Suprapubic skin (tissue), 4 donors: ENCODE results near the gene CSMD2.

Experiments
- POLR2A ChIP-seq, 2 donors: fragments of 450-650 bp; IDR thresholded peaks; one replicate each; pipeline ENCODE4 v1.6.1; 2017; ENCODE audit warnings: antibody characterized with exemption in 2 of 2, mild to moderate bottlenecking in 2 of 2, moderate library complexity in 2 of 2
- POLR2AphosphoS5 ChIP-seq, 3 donors: sonication (generic); formaldehyde crosslinking; IDR thresholded peaks; one replicate each; pipeline ENCODE4 v1.6.1; 2017; ENCODE audit warnings: antibody characterized with exemption in 3 of 3
- TF ChIP-seq, protein P1 (sequence below), 2 donors: fragments of 200-600 bp in 1 of 2; fragments of 450-650 bp in 1 of 2; sonication (generic) in 1 of 2; IDR thresholded peaks; one replicate each; pipeline ENCODE4 v1.5.1; 2016 to 2019; ENCODE audit warnings: antibody characterized with exemption in 2 of 2, mild to moderate bottlenecking in 1 of 2, moderate library complexity in 1 of 2

DNA sequence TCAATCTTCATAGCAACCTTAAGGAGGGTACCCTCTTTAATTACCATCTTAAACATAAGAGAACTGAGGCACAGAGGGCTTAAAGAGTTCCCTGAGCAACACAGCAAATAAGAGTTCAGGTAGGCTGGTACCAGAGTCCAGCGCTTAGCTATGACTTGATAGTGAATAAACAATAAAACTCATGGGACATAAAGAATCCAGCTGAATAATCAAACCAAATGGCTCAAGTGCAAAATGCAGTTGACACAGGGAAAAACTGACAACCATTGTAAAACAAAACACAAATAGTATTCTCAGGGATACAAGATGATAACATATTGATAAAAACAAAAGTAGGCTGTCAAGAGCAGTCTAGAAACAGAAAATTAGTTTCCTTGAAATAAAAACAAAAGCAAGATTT is 478.0 kb downstream of the CSMD2 start:
- TF ChIP-seq, protein P1, sequence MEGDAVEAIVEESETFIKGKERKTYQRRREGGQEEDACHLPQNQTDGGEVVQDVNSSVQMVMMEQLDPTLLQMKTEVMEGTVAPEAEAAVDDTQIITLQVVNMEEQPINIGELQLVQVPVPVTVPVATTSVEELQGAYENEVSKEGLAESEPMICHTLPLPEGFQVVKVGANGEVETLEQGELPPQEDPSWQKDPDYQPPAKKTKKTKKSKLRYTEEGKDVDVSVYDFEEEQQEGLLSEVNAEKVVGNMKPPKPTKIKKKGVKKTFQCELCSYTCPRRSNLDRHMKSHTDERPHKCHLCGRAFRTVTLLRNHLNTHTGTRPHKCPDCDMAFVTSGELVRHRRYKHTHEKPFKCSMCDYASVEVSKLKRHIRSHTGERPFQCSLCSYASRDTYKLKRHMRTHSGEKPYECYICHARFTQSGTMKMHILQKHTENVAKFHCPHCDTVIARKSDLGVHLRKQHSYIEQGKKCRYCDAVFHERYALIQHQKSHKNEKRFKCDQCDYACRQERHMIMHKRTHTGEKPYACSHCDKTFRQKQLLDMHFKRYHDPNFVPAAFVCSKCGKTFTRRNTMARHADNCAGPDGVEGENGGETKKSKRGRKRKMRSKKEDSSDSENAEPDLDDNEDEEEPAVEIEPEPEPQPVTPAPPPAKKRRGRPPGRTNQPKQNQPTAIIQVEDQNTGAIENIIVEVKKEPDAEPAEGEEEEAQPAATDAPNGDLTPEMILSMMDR (IDR thresholded peaks at IDR 0.05): no peak
- no peak for TF ChIP-seq POLR2A (IDR thresholded peaks at IDR 0.05)
- no peak for TF ChIP-seq POLR2AphosphoS5 (IDR thresholded peaks at IDR 0.05)
